GM19025 (cell line): Measurements from ENCODE around the gene MED12L.

Source experiments
- ATAC-seq: cut with Tn5 transposase; IDR thresholded peaks from one replicate; pipeline ENCODE4 v1.9.1; 2021; ENCODE audit warnings: mild to moderate bottlenecking, low read depth, moderate library complexity; ENCODE audit not compliant: unreplicated experiment

MED12L gene

GRCh38 chr3:151314137-151314536 lies 228.7 kb downstream of the MED12L start:
- no peak for ATAC-seq

GRCh38 chr3:151314593-151314992 lies 229.1 kb downstream of the MED12L start:
- no peak for ATAC-seq

GRCh38 chr3:151315136-151315535 lies 229.7 kb downstream of the MED12L start:
- no peak for ATAC-seq

- ATAC-seq, result no peak
Measured at GRCh38 chr3:151315846-151316245, 230.4 kb downstream of the MED12L start.

GRCh38 chr3:151316267-151316991 lies 231.0 kb downstream of the MED12L start, which contains the start of gene GPR87:
Gene GPR87, minus strand, starts transcription at chr3:151316820. Its CDS starts 16,720 bp downstream, at chr3:151300100.
- no peak for ATAC-seq

- no peak for ATAC-seq
Measured at GRCh38 chr3:151318313-151318712, 232.8 kb downstream of the MED12L start.

- ATAC-seq, result no peak
Measured at GRCh38 chr3:151318991-151319390, 233.5 kb downstream of the MED12L start.

GRCh38 chr3:151319628-151320027 lies 234.2 kb downstream of the MED12L start:
- no peak for ATAC-seq

GRCh38 chr3:151320131-151320530 lies 234.7 kb downstream of the MED12L start:
- no peak for ATAC-seq

GRCh38 chr3:151321526-151321925 lies 236.1 kb downstream of the MED12L start:
- no peak for ATAC-seq

GRCh38 chr3:151322511-151322910 lies 237.0 kb downstream of the MED12L start:
- ATAC-seq, result no peak

- ATAC-seq, result no peak
Measured at GRCh38 chr3:151327571-151328198, 242.2 kb downstream of the MED12L start.

GRCh38 chr3:151328298-151328995 lies 243.0 kb downstream of the MED12L start:
- no peak for ATAC-seq

- ATAC-seq, result no peak
Measured at GRCh38 chr3:151329363-151329762, 243.9 kb downstream of the MED12L start, which contains the start of gene P2RY13. Gene P2RY13, minus strand, starts transcription at chr3:151329549. Its CDS starts 21 bp downstream, at chr3:151329528.

GRCh38 chr3:151330379-151330778 lies 244.9 kb downstream of the MED12L start:
- ATAC-seq, result no peak

- ATAC-seq, result no peak
Measured at GRCh38 chr3:151330899-151331298, 245.4 kb downstream of the MED12L start.

GRCh38 chr3:151331696-151332095 lies 246.2 kb downstream of the MED12L start:
- ATAC-seq, result no peak

GRCh38 chr3:151345859-151346258 lies 260.4 kb downstream of the MED12L start:
- no peak for ATAC-seq

GRCh38 chr3:151346292-151346691 lies 260.8 kb downstream of the MED12L start:
- ATAC-seq, result no peak

- no peak for ATAC-seq
Measured at GRCh38 chr3:151347432-151347831, 262.0 kb downstream of the MED12L start.

GRCh38 chr3:151350656-151351055 lies 265.2 kb downstream of the MED12L start:
- ATAC-seq, result no peak
